AG08396 (cell line): ENCODE results near the gene WNK1.
"Not testable (repeated sequence)": the region's sequence is repeated elsewhere in the genome, so short reads cannot be mapped to it uniquely, and the experiment has no call there.

Source experiments
- DNase-seq: peaks from one replicate; pipeline ENCODE4 v3.0.0; 2012; ENCODE audit warnings: low spot score, mixed read lengths

The WNK1 gene

DNA sequence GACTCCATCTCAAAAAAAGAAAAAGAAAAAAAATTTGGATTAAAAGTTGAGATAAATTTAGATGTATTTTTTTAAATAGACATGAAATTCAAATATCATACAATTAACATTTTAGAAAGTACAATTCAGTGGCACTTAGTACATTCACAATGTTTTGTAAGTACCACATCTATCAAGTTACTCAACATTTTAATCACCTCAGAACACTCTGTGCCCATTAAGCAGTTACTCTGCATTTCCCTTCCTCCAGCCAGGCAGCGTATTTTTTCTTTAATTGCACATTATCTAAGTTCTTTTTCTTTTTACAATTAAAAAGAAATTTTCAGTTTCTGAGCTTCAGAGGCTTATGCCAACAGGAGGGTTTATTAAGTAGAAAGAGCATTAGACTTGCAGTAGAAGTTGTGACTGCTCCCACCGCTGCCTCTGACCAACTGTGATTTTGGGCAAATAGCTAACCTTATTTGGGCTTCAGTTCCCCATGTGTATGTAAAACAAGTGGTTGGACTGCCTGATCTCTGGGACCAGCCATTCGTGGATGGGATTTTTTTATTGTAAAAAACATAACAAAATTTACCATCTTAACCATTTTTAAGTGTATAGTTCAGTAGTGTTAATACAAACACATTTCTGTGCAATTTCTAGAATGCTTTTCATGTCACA is 65.7 kb downstream of the WNK1 start:
- no peak for DNase-seq

DNA sequence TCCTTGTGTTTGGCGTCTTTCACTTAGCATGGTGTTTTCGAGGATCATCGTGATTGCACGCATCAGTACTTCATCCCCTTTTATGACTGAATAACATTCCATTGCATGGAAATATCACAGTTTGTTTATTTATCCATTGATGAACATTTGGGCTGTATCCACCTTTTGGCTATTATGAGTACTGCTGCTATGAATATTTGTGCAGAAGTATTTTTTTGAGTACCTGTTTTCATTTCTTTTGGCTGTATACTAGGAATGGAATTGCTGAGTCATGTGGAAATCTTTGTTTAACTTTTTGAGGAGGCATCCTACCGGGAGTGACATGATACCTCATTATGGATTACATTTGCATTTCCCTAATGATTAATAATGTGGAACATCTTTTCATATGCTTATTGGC is 66.4 kb downstream of the WNK1 start:
- no peak for DNase-seq

DNA sequence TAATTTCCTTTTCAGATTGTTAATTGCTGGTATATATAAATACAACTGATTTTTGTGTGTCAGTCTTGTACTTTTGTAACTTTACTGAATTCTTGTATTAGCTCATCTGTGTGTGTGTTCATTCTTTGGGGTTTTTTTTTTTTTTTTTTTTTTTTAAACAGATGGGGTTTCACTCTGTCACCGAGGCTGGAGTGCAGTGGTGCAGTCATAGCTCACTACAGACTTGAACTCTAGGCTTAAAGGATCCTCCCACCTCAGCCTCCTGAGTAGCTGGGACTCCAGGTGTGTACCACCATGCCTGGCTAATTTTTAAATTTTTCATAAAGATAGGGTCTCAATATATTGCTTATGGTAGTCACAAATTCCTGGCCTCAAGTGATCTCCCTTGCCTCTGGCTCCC is 68.0 kb downstream of the WNK1 start:
- DNase-seq: no peak

DNA sequence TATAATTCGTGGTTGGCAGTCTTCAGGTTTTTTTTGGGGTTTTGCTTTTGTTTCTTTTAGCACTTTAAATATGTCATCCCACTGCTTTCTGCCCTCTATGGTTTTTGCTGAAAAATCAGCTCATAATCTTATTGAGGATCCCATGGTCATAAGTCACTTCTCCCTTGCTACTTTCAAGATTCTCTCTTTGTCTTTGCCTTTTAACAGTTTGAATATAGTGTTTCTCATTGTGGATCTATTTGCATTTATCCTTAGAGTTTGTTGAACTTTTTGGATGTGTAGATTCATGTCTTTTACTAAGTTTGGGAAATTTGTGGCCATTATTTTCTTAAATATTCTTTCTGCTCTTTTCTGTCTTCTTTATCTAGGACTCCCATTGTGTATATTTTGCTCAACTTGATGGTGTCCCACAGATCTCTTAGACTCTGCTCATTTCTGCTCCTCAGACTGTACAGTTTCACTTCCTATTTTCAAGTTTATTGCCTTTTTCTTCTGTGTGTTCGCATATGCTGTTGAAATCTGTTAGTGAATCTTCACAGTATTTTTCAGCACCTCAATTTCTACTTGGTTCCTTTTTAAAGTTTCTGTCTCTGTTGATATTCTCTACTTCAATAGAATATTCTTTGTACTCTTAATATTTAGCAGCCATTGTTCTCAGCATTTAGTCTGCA is 70.8 kb downstream of the WNK1 start:
- no peak for DNase-seq

DNA sequence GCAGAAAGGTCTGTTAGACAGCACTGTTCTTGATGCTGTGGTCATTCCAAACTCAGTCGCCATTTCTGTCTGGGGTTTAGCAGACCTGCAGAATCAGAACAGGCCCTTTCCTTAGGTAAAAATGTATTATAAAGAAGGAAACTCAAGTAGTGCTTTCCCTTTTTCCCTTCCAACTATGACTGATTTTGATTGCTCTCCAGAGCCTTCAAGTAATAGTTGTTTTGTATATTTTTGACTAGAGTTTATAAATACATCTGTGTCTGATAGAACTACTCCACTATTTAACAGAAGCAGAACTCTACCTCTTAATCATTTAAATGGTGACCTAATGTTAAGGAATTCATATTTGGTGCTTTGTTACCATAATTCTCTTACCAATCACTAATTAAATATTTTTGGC is 74.0 kb downstream of the WNK1 start:
- no peak for DNase-seq

DNA sequence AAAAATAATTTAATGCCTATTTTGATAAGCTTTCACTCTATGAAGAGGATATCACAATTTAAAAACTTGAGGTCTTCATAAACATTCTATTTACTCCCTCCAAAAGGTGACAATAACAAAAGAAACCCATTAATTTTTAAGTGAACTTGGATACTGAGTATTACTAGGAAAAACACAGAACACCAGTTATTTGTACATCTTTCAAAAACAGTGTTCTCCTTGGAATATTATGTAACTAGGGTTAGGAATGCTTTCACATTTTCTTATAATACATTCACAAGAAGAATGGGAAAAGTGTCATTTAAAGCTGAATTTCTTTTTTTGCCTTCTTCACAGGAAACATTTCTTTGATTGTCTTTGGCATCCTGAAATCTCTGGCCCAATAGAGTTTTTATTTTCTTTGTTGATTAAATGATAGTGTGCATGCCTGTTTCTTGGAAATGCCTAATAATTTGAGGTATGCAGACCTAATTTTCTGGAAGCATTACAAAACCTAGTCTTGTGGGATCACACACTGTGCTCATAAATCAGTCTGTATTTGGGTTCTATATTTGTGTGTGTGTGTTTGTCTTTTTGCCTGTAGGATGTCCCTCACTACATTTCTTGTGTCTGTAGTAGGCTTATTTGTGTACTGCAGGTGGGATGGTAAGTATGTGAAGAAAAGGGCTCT is 76.5 kb downstream of the WNK1 start:
- DNase-seq: no peak

DNA sequence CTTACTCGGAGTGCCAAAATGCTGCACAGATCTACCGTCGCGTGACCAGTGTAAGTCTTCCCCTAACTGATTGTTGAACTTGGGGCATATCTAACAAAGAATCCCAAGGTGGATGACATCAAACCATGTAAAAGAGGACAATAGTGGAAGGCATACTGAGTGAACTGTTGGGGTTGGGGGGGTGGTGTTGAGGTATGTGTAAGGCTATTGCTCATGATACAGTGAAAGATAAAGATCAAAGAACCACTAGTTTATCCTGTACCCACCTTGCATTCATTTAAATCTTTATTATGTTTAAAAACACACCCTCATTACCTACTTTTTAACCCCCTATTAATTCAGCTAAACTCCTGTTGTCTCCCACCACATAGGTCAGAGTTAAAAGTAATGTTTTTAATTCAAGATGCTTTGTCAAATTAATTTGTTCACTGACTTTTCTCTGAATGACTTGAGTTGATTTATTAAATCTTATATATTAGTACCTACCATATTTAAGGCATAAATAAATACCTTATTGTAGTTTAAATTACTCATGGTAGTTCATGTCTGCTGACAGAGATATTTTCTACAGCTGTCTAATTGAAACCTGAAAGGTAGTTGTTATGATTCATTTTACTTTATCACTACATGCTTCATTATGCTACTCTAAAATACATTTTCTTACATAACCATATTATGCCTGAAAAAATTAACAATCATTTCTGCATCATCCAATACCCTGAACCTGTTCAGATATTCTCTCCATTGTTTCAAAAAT is 77.9 kb downstream of the WNK1 start:
- no peak for DNase-seq

DNA sequence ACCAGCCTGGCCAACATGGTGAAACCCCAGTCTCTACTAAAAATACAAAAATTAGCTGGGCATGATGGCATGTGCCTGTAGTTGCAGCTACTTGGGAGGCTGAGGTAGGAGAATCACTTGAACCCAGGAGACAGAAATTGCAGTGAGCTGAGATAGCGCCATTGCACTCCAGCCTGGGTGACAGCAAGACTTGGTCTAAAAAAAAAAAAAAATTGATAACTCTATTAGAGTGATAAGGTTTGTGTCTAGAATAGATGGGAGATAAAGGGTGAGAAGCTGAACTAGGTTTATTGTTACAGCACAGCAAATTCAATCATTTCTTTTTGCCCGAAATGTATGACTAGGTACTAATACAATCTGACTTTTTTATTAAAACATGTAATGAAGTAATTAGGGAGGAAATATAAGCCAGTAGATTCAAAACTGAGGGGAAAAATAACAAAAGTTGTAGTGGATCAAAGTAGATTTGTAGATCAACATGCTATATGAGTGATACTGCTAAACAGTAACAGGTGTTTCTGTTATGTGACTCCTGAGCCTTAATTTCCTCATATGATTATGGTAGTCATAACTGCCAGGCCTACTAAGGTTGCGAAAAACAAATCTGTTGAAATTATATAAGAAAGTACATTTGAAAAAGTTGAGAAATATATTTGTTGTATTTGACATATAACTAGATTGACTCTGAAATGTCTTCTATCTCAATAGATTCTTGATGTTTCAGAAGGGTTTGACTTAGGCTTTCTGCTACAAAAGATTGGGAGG is 83.6 kb downstream of the WNK1 start:
- no peak for DNase-seq

DNA sequence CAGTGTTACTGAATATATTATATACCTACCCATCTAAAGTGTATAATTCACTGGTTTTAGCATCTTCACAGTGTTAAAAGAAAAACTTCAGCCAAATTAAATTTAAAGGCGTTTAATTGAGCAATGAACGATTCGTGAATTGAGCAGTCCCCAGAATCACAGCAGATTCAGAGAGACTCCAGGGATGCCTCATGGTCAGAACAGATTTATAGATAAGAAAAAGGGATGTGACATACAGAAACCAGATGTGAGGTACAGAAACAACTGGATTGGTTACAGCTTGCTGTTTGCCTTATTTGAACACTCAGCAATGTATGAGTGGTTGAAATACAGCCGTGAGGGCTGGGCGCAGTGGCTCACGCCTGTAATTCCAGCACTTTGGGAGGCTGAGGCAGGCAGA is 84.6 kb downstream of the WNK1 start:
- no peak for DNase-seq

DNA sequence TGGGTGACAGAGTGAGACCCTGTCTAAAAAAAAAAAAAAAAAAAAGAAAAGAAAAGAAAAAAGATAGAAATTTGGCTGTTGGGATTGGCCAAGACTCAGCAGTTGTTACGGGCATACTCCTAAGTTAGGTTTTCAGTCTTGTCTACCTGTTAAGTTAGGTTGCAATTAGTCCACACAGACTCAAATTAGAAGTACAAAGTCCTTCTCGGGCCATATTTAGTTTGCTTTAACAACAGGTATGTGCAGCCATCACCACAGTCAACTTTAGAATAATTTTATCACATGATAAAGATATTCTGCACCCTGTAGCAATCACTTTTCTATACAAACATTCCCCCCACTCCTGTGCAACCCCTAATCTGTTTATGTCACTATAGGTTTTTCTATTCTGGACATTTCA is 85.2 kb downstream of the WNK1 start:
- DNase-seq: no peak

DNA sequence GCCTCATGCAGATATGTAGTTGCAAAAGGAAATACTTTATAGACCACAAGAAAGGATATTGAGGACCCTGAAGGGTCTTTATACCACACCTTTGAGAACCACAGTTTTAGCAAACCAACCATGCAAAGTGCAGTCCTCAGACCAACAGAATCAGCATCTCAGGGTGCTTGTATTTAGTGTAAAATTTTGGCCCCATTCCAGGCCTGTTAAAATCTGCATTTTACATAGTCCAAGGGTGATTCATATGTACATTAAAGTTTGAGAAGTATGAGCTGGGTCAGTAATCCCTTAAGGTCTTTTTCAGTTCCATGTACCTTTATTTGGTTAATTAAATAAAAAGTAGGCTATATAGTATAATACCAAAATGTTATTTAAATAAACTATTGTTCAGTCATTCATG is 91.2 kb downstream of the WNK1 start:
- no peak for DNase-seq

DNA sequence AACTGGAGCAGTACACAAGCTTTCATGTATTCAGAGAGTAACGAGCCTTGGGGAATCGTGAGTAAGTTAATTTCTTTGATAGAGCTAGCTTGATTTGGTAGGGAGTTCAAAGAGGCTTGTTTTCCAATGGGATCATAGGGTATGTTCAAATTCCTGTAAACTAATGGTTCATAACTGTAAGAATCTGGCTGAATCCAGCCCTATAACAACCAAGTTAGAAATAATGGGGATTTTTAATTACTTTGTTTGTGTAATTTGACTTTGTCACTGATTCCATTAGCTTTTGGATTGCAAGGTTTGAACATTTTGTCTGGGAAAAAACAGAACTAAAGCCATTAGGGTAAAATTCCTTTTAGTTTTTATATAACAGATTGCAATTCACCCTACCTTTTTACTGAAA is 94.0 kb downstream of the WNK1 start:
- no peak for DNase-seq

DNA sequence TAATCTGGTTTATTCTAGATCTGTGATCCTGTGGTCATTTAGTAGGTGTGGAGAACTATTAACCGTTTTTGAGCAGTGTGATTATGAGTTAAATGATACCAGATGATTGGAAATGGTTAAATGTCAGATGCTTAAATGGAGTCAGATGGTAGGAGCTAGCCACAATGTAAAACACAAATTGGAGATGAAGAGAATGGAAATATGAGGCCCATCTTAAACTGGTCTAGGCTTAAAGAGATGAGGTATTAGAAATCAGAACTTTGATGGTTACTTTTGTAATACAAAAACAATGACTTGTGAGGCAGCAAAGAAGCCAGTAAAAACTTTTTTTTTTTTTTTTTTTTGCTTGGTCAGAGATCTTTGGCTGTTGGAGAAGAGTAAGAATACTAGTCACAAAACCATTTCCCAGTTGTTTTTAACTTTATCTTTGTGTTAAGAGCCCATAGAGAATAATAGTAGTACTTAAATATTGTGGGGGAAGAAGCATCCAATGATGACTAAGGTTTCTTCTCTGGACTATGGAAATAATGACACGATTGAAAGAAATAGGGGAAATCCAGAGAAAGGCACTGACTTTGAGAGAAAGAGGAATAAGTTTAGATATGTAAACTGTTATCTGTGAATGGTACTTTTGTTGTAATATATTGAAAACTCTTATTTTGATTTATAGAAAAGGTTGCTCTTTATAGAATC is 95.9 kb downstream of the WNK1 start:
- no peak for DNase-seq

DNA sequence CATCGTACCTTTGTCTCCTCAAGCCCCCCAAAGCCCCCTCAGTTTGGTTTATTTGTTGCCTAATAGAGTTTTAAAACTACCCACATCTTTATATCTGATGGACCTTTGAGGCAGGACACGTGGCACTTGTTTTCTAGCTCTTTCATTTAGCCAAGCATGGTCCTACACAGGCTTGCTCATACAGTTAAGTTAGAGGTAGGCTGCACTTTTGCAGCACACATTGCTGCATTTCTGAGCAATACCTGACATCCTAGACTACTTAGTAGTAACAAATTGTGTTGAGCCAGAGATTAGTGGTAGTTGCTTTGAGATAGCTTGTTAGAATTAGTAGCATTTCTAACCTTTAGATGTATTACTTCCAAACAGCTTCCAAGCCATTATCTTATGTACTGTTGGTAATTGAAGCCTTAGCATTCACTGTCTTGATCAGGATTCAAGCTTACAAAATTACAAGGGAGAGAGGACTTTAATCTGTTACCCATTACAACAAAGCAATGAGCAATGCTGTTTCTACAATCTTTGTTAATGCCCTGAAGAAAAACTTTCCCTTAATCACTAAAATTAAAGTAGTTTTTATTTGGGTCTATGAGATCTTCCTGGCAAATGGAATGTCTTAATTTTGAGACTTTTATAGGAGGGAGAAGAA is 96.6 kb downstream of the WNK1 start:
- DNase-seq: no peak

DNA sequence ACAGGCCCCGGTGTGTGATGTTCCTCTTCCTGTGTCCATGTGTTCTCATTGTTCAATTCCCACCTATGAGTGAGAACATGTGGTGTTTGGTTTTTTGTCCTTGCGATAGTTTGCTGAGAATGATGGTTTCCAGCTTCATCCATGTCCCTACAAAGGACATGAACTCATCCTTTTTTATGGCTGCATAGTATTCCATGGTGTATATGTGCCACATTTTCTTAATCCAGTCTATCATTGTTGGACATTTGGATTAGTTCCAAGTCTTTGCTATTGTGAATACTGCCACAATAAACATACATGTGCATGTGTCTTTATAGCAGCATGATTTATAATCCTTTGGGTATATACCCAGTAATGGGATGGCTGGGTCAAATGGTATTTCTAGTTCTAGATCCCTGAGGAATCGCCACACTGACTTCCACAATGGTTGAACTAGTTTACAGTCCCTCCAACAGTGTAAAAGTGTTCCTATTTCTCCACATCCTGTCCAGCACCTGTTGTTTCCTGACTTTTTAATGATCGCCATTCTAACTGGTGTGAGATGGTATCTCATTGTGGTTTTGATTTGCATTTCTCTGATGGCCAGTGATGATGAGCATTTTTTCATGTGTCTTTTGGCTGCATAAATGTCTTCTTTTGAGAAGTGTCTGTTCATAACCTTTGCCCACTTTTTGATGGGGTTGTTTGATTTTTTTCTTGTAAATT is 97.5 kb downstream of the WNK1 start:
- DNase-seq: not testable (repeated sequence)

DNA sequence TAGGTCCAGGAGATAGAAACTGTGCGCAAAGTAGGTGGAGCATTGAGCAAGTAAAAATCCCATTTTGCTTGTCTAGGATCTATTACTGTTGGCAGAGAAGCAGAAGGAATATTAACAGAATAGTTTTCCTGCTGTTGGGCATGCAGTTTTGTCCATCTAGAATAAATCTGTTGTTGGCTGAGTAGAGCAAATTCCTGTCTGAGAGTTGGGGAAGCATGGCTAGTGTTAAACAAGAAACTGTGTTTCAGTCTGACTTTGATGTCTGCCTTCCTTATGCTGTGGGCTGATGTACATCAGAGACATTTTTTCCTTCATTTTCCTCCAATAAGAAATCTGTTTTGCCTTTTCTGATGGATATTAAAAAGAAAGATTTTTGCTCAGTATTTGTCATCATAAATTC is 99.0 kb downstream of the WNK1 start:
- no peak for DNase-seq

DNA sequence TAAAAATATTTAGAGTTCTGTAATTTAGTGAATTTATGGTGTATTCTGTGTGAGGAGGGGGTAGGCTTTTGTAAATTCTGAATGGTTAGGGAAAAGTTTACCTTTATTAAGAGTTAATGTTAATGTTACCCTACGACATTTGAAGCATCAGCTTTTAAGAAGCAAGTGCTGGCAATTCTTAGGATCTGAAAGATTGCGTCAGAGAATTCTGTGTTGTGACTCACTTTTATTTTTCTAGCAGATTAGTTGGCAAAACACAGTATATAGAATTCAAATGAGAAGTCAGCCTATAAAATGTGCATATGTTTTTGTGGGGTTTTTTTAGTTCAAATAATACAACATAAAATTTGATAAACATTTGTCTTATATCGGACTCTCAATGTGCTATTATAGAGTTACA is 99.5 kb downstream of the WNK1 start:
- DNase-seq: peak; percentile 19

DNA sequence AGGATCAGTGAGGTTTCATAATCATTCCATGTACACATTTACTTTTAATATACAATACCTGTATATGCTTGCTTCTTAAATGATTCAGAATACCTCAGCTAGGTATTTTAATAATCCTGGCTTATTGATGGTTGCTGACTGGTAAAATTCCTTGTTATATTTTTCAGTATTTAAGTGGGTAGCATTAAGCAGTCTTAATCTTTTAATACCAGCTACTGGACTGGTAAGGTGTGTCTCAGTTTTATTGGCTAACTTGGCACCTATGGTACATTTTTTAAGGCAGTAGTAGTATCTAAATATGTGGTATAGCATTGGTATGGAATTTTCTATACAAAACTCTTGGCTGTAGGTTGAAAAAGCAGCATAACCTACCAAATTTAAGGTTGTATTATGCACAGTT is 100.5 kb downstream of the WNK1 start:
- DNase-seq: no peak

DNA sequence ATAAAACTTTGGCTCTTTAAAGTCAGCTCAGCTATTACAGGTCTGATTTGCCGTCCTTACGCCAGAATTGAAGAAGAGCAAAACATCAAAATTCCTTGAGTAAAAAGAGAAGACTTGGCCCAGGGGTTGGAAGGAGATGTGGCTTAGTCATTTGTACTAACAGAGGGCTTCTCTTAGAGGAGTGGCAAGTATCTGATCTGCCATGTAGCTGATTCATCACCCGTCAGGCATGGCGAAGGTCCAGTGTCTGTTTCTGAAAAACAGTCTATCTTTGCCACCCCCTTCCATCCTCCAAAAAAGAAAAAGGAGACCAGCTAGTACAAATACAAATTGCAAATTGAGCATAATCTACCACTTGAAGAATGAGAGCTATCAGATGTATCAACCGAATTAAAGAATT is 105.2 kb downstream of the WNK1 start:
- peak; percentile 69 for DNase-seq

DNA sequence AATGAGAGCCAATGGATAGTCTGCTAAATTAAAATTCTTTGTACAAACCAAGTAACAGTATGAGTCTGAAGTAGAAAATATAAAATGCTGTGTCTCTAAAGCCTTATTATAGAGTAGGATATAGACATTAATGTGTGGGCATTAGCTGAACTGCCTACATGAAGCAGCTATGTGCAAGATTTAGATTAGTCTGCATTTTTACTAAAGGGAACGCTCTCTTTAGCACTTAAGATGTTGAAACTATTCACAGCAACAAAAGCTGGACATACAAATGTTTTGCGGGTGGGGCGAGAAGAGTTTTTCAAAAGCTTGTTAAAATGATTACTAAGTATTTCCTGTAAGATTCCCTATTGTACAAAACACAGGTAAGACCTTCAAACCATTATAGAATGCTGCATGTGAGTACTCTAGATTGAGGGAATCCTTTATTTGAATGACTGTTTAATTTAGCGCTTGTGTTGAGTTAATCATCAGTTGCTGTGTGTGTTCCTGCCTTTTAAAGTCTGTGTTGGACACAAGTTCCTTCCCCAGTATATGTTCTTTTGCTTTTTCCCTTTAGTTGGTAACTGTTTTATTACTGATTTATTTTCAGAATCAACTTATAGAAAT is 110.0 kb downstream of the WNK1 start:
- no peak for DNase-seq
